NOMO-1 (cell line): ENCODE data around the gene BACH1.
"Not testable (repeated sequence)": the region's sequence is repeated elsewhere in the genome, so short reads cannot be mapped to it uniquely, and the experiment has no call there.

Experiments
- DNase-seq, 2 experiments: peaks; one replicate each; lab custom pipeline; 2025; ENCODE audit not compliant: unreplicated experiment in 2 of 2; lab: John Stamatoyannopoulos, UW

BACH1 gene

GRCh38 chr21:29298348-29299045 is at the start of gene BACH1:
Gene BACH1, plus strand, starts transcription at chr21:29298922. Its CDS starts 22,359 bp downstream, at chr21:29321281.
- peak; percentile 84 to 97 for DNase-seq

GRCh38 chr21:29249289-29249688 is 49.4 kb upstream of the BACH1 start:
- not testable (repeated sequence) for DNase-seq

DNA sequence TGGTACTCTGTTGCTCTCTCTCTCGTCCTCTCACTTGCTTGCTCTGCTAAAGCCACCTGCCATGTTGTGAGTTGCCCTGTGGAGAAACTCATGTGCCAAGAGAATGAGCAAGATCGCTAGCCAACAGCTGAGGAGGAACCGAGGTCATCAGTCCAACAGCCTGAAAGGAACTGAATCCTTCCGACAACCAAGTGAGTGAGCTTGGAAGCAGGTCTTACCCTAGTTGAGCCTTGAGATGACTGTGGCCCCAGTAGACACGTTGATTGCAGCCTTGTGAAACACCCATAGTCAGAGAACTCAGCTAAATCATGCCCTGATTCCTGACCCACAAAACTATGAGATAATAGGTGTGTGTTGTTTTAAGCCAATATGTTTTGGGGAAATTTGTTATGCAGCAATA is 48.1 kb upstream of the BACH1 start:
- DNase-seq, result no peak

DNA sequence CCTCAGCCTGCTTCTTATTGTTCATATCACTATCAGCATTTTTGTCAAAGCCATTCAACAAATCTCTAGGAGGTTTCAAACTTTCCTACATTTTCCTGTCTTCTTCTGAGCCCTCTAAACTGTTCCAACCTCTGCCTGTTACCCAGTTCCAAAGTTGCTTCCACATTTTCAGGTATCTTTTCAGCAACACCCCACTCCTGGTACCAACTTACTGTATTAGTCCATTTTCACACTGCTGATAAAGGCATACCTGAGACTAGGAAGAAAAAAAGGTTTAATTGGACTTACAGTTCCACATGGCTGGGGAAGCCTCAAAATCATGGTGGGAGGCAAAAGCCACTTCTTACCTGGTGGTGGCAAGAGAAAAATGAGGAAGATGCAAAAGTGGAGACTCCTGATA is 44.9 kb upstream of the BACH1 start:
- DNase-seq, result not testable (repeated sequence)

DNA sequence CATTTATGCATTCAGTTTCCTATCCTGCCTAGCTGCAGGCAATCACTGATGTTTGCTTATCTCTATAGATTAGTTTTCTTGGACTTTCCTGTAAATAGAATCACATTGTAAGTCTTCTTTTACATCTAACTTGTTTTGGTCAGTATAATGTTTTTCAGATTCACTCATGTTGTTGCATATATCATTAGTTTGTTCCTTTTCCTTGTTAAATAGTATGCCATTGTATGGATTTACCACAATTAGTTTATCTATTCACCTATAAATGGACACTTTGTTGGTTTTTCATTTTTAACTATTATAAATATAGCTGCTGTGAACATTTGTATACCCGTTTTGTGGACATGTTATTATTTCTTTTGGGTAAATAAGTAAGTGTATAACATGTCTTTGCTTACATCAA is 44.2 kb upstream of the BACH1 start:
- no peak for DNase-seq

DNA sequence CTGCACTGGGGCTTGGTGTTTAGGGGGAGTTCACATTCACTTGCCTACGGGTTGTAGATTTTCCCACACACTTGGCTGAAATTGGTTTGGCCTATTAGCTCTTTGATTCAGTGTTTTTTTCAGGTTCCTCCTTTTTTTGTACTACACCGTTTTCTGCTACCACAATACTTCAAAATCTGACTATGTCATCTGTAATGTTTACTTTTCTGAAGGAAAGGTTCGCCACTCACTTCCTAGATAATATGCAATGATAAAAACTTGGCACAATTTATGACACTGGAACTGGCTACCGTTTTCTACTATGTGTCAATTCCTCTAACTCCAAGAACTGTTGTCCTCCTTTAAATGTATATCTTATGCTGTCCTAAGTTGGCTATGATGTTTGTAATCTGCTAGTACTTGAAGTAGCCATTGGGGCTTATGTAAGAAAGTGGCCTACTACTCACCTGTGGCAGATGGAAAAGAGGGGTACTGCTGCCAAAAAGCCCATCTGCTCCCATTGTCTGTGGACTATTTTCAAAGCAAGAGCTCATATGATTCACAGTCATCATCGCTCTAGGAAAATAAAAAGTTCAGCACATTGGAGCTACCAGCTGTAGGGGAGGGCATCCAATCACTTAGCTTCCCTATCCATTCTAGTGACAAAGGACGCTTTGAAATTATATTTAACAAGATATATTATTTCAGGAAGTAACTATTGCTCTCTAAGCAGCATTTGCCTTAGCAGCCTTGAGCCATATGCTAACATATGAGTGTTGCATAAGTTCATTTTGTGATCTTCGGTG is 42.4 kb upstream of the BACH1 start:
- peak; percentile 29 to 87 for DNase-seq

- peak in 1 of 2 experiments; percentile 10 for DNase-seq
These were observed 41.0 kb upstream of the BACH1 start for GRCh38 chr21:29257701-29258100.

- peak in 1 of 2 experiments; percentile 10 for DNase-seq
These were observed 39.9 kb upstream of the BACH1 start for GRCh38 chr21:29258626-29259338.

GRCh38 chr21:29260461-29260860 is 38.3 kb upstream of the BACH1 start:
- no peak for DNase-seq

DNA sequence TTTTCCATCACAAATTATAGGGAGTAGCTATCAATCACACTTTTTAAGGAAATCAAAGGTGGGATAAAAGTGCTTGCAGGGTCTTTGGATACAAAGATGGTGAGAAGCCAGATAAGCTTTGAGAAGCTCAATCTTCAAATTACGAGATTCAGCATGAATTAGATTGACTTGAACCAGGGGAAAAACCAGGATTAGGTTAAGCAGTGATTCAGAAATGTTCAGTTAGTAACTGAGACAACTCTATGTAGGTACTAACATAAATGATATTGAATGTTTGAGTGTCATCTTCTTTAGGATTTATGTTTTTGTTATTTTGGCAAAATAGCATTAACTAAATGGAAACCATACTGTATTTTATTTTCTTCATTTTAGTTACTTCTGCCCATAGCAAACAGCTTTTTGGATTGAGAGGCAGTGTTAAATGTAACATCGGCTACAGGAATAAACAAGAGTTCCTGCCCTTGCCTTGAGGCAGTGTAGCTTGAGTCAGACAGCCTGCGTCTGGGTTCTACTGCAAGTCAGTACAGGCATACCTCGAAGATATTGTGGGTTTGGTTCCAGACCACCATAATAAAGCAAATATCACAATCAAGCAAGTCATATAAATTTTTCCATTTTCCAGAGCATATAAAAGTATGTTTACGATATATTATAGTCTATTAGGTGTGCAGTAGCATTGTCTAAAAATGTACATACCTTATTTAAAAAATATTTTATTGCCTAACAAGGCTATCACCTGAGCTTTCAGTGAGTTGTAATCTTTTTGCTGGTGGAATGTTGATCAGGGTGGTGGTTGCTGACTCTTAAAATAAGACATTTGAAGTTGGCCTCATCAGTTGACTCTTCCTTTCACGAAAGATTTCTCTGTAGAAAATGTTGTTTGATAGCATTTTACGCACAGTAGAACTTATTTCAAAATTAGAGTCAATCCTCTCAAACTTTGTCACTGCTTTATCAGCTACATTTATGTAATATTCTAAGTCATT is 36.9 kb upstream of the BACH1 start:
- DNase-seq, result no peak

- DNase-seq, result no peak
These were observed 34.0 kb upstream of the BACH1 start for GRCh38 chr21:29264721-29265120.

DNA sequence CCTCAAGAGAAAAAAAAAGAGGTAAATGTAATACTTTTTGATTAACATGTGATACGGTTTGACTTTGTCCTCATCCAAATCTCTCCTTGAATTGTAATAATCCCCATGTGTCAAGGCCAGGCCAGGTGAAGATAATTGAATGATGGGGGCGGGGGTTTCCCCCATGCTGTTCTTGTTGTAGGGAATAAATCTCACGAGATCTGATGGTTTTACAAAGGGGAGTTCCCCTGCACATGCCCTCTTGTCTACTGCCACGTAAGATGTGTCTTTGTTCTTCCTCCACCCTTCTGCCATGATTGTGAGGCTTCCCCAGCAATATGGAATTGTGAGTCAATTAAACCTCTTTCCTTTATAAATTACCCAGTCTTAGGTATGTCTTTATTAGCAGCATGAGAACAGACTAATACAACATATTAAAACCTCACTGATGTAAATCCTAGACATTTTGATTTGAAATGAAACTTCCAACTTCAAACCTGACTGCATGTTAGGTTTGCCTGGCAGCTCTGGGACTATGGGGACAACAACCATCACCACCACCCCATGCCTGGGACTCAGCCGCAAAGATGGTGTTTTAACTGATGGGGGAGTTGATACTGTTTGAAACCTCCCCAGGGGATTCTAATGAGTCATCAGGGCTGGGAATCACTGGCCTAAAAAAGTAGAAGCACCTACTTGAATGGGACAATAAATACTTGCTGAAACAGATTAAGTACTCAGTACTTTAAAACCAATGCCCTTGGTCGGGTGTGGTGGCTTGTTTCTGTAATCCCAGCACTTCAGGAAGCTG is 32.8 kb upstream of the BACH1 start:
- DNase-seq, result no peak

DNA sequence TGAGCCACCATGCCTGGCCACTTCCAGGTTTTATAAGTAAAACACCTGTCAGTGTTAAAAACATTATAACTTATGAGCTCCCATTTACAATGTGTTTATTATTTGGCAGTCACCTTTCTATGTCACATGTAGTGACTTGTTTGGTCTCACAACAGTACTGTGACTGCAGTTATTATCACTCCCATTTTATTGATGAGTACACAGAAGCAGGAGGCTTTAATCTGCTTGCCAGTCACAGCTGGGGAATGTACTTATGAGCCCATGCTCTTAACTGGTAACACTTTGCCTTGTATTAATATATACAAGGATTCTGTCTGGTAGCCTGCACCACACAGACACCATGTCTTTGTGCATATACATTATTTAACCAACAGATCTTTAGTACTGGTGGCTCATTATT is 31.1 kb upstream of the BACH1 start:
- no peak for DNase-seq

DNA sequence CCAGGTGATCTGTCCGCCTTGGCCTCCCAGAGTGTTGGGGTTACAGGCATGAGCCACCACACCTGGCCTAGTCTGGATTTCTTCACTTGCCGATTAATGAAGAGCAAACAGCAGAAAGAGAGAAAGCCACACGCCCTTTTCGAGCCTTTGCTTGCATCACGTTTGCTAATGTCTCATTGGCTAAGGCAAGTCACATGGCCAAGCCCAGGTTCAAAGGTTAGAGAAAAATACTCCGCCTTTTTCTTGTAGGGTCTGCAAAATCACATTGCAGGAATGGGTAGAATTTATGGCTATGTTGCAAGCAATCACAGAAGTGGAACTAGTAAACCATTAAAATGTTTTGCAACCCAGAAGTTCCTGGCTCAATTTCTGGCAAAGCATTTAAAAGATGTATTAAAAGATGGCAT is 26.8 kb upstream of the BACH1 start:
- DNase-seq, result peak; percentile 91 to 97

- DNase-seq, result no peak
These were observed 21.3 kb upstream of the BACH1 start for GRCh38 chr21:29277442-29277841.

GRCh38 chr21:29279558-29279957 is 19.2 kb upstream of the BACH1 start:
- DNase-seq, result no peak

DNA sequence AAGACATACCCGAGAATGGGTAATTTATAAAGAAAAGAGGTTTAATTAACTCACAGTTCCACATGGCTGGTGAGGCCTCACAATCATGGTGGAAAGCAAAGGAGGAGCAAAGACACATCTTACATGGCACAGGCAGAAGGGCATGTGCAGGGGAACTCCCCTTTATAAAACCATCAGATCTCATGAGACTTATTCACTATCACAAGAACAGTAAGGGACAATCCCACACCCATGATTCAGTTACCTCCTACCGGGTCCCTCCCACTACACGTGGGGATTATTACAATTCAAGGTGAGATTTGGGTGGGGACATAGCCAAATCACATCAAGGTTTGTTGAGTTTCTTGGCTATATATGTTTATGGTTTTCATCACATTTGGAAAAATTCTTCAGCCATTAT is 16.9 kb upstream of the BACH1 start:
- DNase-seq, result not testable (repeated sequence)

- peak in 1 of 2 experiments; percentile 54 for DNase-seq
These were observed 11.3 kb upstream of the BACH1 start for GRCh38 chr21:29287383-29287782.

GRCh38 chr21:29288239-29288638 is 10.5 kb upstream of the BACH1 start:
- DNase-seq, result no peak

GRCh38 chr21:29289317-29289716 is 9.4 kb upstream of the BACH1 start:
- no peak for DNase-seq
